OCI-LY1 (cell line): ENCODE data around the gene YRDC.

Experiments used
- H2AFZ ChIP-seq: fragments of 200-600 bp; sonication (generic), shearing (Covaris generic); 2 replicates; pipeline ENCODE4 v1.6.0; 2014; ENCODE audit warnings: antibody characterized with exemption, mild to moderate bottlenecking, low read length
- H3F3A ChIP-seq: fragments of 200-600 bp; sonication (generic), shearing (Covaris generic); 2 replicates; pipeline ENCODE4 v1.6.0; 2014; ENCODE audit warnings: mild to moderate bottlenecking, antibody characterized with exemption, low read length, moderate library complexity; ENCODE audit not compliant: insufficient read depth
- H3K27ac ChIP-seq: fragments of 200-600 bp; sonication (generic); 2 replicates; pipeline ENCODE4 v1.5.1; 2014; ENCODE audit warnings: low read length, mixed run types, mild to moderate bottlenecking, low read depth; ENCODE audit not compliant: poor library complexity, severe bottlenecking
- H3K27me3 ChIP-seq: fragments of 200-600 bp; sonication (generic); 2 replicates; pipeline ENCODE4 v1.6.0; 2014; ENCODE audit warnings: antibody characterized with exemption, mild to moderate bottlenecking, low read length, moderate library complexity; ENCODE audit not compliant: insufficient read depth
- H3K36me3 ChIP-seq: fragments of 200-600 bp; sonication (generic); 2 replicates; pipeline ENCODE4 v1.6.1; 2014; ENCODE audit warnings: mild to moderate bottlenecking, antibody characterized with exemption, low read length, moderate library complexity, mixed read lengths; ENCODE audit not compliant: insufficient read depth
- H3K4me1 ChIP-seq: fragments of 200-600 bp; sonication (generic); 2 replicates; pipeline ENCODE4 v1.5.1; 2014; ENCODE audit warnings: mild to moderate bottlenecking, low read length, moderate library complexity; ENCODE audit not compliant: insufficient read depth, severe bottlenecking
- H3K4me2 ChIP-seq: fragments of 200-600 bp; sonication (generic), shearing (Covaris generic); 2 replicates; pipeline ENCODE4 v1.6.1; 2014; ENCODE audit warnings: low read length
- H3K4me3 ChIP-seq: fragments of 200-600 bp; sonication (generic); 2 replicates; pipeline ENCODE4 v1.5.1; 2014; ENCODE audit warnings: low read length, low read depth, mild to moderate bottlenecking, mixed read lengths; ENCODE audit not compliant: poor library complexity, severe bottlenecking
- H3K79me2 ChIP-seq: fragments of 200-600 bp; shearing (Covaris generic); 2 replicates; pipeline ENCODE4 v1.6.1; 2016; ENCODE audit warnings: mixed run types, low read length, mixed read lengths; ENCODE audit not compliant: insufficient read depth
- H3K9ac ChIP-seq: fragments of 200-600 bp; sonication (generic), shearing (Covaris generic); 2 replicates; pipeline ENCODE4 v1.6.1; 2014; ENCODE audit warnings: mild to moderate bottlenecking, low read length, mixed read lengths
- H3K9me2 ChIP-seq: fragments of 200-600 bp; sonication (generic), shearing (Covaris generic); 2 replicates; pipeline ENCODE4 v1.6.1; 2014; ENCODE audit warnings: low read depth, mild to moderate bottlenecking, low read length, mixed read lengths
- H3K9me3 ChIP-seq: fragments of 200-600 bp; shearing (Covaris generic); 2 replicates; pipeline ENCODE4 v1.6.1; 2014; ENCODE audit warnings: low read length, mixed read lengths
- H4K20me1 ChIP-seq: fragments of 200-600 bp; sonication (generic), shearing (Covaris generic); 2 replicates; pipeline ENCODE4 v1.6.0; 2016; ENCODE audit warnings: mild to moderate bottlenecking, low read length; ENCODE audit not compliant: insufficient read depth
- EZH2 ChIP-seq: fragments of 200-600 bp; sonication (generic), shearing (Covaris generic); IDR thresholded peaks from 2 replicates; pipeline ENCODE4 v1.8.0; 2017; ENCODE audit warnings: borderline replicate concordance, mixed run types, mild to moderate bottlenecking, antibody characterized with exemption, low read length, moderate library complexity, mixed read lengths
- TF ChIP-seq, protein P1 (sequence below): fragments of 200-600 bp; sonication (generic), shearing (Covaris generic); IDR thresholded peaks from 2 replicates; pipeline ENCODE4 v1.5.1; 2017; ENCODE audit warnings: mild to moderate bottlenecking, antibody characterized with exemption, low read length, moderate library complexity, mixed read lengths

YRDC gene

DNA sequence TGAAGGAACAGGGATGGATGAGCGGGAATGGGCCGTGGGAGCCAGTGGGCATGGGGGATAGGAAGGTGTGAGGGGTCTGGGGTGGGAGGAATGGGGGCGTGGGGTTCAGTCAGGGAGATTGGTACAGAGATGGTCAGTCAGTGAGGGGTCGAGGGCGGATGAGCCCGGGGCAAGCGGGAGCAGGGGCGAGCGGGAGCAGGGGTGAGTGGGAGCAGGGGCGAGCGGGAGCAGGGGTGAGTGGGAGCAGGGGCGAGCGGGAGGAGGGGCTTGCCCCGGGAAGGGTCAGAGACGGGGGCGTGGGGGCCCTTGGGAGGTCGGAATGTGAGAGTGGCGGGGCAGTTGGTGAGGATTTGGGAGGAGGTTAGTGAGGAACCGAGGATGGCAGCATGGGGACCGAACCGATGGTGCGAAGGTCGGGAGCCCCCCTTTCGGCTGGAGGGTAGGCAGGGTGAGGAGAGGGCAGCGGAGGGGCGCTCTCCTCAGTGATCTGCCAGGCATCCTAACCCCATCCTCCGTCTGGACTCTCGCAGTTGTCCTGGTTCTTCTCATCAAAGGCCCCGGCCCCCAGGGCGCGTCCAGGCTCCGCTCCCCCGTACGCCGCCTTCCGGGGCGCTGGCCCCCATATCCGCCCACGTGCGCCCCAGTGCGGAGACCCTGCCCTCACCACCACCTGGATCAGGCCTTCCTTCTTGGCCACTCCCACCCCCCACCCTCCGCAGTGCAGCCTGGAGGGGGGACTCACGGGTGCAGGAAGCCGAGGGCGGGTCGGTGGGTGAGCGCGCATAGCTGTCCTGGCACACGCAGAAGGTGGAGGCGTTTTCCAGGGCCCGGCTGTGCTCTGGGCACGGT is 54.3 kb downstream of the YRDC start:
- no peak overlapping the region for H2AFZ ChIP-seq
- no peaks in the 10 kb centered on the region for H3K36me3 ChIP-seq
- H4K20me1 ChIP-seq = no peaks in the 10 kb centered on the region
- H3K4me1 ChIP-seq = no peaks in the 10 kb centered on the region
- no peak for TF ChIP-seq EZH2
- TF ChIP-seq, protein P1, sequence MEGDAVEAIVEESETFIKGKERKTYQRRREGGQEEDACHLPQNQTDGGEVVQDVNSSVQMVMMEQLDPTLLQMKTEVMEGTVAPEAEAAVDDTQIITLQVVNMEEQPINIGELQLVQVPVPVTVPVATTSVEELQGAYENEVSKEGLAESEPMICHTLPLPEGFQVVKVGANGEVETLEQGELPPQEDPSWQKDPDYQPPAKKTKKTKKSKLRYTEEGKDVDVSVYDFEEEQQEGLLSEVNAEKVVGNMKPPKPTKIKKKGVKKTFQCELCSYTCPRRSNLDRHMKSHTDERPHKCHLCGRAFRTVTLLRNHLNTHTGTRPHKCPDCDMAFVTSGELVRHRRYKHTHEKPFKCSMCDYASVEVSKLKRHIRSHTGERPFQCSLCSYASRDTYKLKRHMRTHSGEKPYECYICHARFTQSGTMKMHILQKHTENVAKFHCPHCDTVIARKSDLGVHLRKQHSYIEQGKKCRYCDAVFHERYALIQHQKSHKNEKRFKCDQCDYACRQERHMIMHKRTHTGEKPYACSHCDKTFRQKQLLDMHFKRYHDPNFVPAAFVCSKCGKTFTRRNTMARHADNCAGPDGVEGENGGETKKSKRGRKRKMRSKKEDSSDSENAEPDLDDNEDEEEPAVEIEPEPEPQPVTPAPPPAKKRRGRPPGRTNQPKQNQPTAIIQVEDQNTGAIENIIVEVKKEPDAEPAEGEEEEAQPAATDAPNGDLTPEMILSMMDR = no peak
- no peaks in the 10 kb centered on the region for H3K9me2 ChIP-seq
- no peaks in the 10 kb centered on the region for H3K79me2 ChIP-seq
- H3K4me3 ChIP-seq = peak overlapping the region; percentile 30
- H3K4me2 ChIP-seq = 0 out of 2 replicates have a peak overlapping the region, but pooled peaks have one; percentile 14
- H3F3A ChIP-seq = no peaks in the 10 kb centered on the region
- no peak overlapping the region for H3K9ac ChIP-seq
- no peak overlapping the region for H3K27ac ChIP-seq
- H3K27me3 ChIP-seq = 0 out of 2 replicates have a peak, but pooled peaks cover 5% of the 10 kb centered on the region
- H3K9me3 ChIP-seq = no peaks in the 10 kb centered on the region
